Measurements from ENCODE around the gene PPEF1. TPM values are rescaled to one million over a fixed set of nuclear protein-coding genes. Genes with fewer than 3 reads are reported as not detected.

Gene PPEF1
- total and polyA plus RNA-seq, 2 of the 8 experiments (the other 6 are each of a cell fraction or from before 2014, with no cell fraction given): 0.08 to 0.30 TPM

DNA sequence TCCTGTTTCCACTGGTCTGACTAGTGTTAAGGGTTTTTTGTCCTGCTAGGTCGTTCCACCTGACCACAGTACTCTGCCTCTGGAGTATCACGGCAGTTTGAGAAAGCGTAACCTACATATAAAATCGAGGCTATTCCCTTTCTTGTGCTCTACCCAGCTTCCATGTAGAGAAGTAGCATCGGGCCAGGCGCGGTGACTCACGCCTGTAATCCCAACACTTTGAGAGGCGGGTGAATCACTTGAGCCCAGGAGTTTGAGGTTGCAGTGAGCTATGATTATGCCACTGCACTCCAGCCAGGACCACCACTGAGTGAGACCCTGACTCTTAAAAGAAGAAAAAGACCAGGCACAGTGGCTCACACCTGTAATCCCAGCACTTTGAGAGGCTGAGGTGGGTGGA, 7.5 kb downstream of the PPEF1 start:
- Histone ChIP-seq H3K9ac (replicated peaks in 1 of 4; ENCODE audit: extremely low read depth in 1 of 4, low read depth in 3 of 4, low read length in 3 of 4) (no peak overlapping the region), H3K4me2 (ENCODE audit: insufficient read depth in 1 of 2, low read depth in 2 of 2, low read length in 2 of 2) (no peak overlapping the region), H3K14ac (ENCODE audit: insufficient read length) (no peak overlapping the region), H3K4me3 (ENCODE audit: extremely low read depth in 1 of 4, insufficient read depth in 2 of 4, low read depth in 3 of 4, low read length in 4 of 4) (no peak overlapping the region), H3K79me2 (ENCODE audit: control insufficient read depth in 1 of 2, insufficient read depth in 2 of 2, low read length in 2 of 2) (no peaks in the 10 kb centered on the region), H3K4me1 (replicated peaks in 1 of 4; ENCODE audit: control insufficient read depth in 3 of 4, insufficient read depth in 4 of 4, low read length in 3 of 4) (no peaks in the 10 kb centered on the region), H4K8ac (ENCODE audit: extremely low read depth, insufficient read depth, low read length) (no peak overlapping the region), H2AFZ (ENCODE audit: low read length) (no peak overlapping the region), H3K4ac (replicated peaks; ENCODE audit: insufficient read length, low read depth, low read length) (no peak overlapping the region), H4K5ac (ENCODE audit: insufficient read length, low read depth, low read length) (no peak overlapping the region), H3K9me3 (ENCODE audit: insufficient read depth in 2 of 2, low read depth in 1 of 2, low read length in 1 of 2) (no peaks in the 10 kb centered on the region), H2BK120ac (replicated peaks; ENCODE audit: low read depth, low read length) (no peak overlapping the region), H3K18ac (ENCODE audit: extremely low read depth, low read length) (no peak overlapping the region), H4K91ac (replicated peaks; ENCODE audit: insufficient read length, low read length) (no peak overlapping the region), H2AK5ac (ENCODE audit: low read depth, low read length) (no peak overlapping the region), H3K79me1 (ENCODE audit: low read depth, low read length) (no peaks in the 10 kb centered on the region), H3K23ac (ENCODE audit: insufficient read length) (no peak overlapping the region), H2BK5ac (ENCODE audit: low read depth, low read length) (no peak overlapping the region), H2BK12ac (ENCODE audit: low read depth, low read length) (no peak overlapping the region), H3K27ac (ENCODE audit: low read depth, low read length) (no peak overlapping the region), H3K56ac (replicated peaks; ENCODE audit: insufficient read length, low read depth, low read length) (no peak overlapping the region), H3K27me3 (replicated peaks in 1 of 4; ENCODE audit: control insufficient read depth in 3 of 4, extremely low read depth in 1 of 4, insufficient read depth in 3 of 4, low read length in 3 of 4) (no peaks in the 10 kb centered on the region), H2BK15ac (ENCODE audit: low read length) (no peak overlapping the region), H2BK20ac (ENCODE audit: low read length) (no peak overlapping the region), H3K36me3 (ENCODE audit: control insufficient read depth in 2 of 4, insufficient read depth in 4 of 4, low read length in 3 of 4) (no peaks in the 10 kb centered on the region), H4K20me1 (replicated peaks in 1 of 2; ENCODE audit: control insufficient read depth in 1 of 2, insufficient read depth in 2 of 2, low read length in 2 of 2) (no peaks in the 10 kb centered on the region), H3K23me2 (ENCODE audit: low read depth, low read length) (no peaks in the 10 kb centered on the region)
- FAIRE-seq (no peak), DNase-seq (ENCODE audit: low read depth in 1 of 2, low spot score in 2 of 2) (no peak)
- CTCF ChIA-PET (ENCODE audit: partially characterized antibody): no interaction called here
- POLR2A ChIA-PET (ENCODE audit: partially characterized antibody): no interaction called here
- WGBS, 2 experiments (ENCODE audit: extremely low coverage in 1 of 2, insufficient coverage in 1 of 2, insufficient read length in 1 of 2, insufficient replicate concordance in 2 of 2, low coverage in 1 of 2, low lambda C conversion rate in 2 of 2, missing lambda C conversion rate in 1 of 2): 91% methylated on average over 9 of the region's 9 CpGs; no CpG with 5 or more reads in 1 of the 2 experiments
- no peak for TF ChIP-seq GTF2F1 (IDR thresholded peaks at IDR 0.05; ENCODE audit: borderline replicate concordance, low read depth, low read length)

Measured in H1 (cell line).